T-cell (primary cell): Measurements from ENCODE around the gene HDAC11. TPM values are rescaled to one million over a fixed set of nuclear protein-coding genes. Genes with fewer than 3 reads are reported as not detected.
A peak's percentile ranks its signal among the peaks of the same experiment; 100 is the strongest.
"Not testable (repeated sequence)": the region's sequence is repeated elsewhere in the genome, so short reads cannot be mapped to it uniquely, and the experiment has no call there.

Experiments
- ATAC-seq, 4 experiments: fragments of 200-7000 bp in 3 of 4; fragments of 150-1000 bp in 1 of 4; cut with Tn5 transposase; replicated peaks in 1 of 4; 1 replicate in 3 of 4; 2 replicates in 1 of 4; pipeline ENCODE4 v1.10.0; 2021; ENCODE audit warnings: moderate library complexity in 3 of 4, mild to moderate bottlenecking in 2 of 4, moderate number of reproducible peaks in 1 of 4
- CTCF ChIA-PET, 2 donors: fragments of 300-600 bp; sonication (Branson Sonifier 250); formaldehyde crosslinking; loops; one replicate each; lab custom pipeline; 2022; ENCODE audit warnings: antibody characterized with exemption in 2 of 2; lab: Charles Lee
- POLR2A ChIA-PET, 2 donors: fragments of 300-600 bp; sonication (Branson Sonifier 250); formaldehyde crosslinking; loops; one replicate each; lab custom pipeline; 2022; ENCODE audit warnings: antibody characterized with exemption in 2 of 2; lab: Charles Lee
- DNase-seq, 35 experiments: peaks; one replicate each; pipeline versions ENCODE4 v3.0.0 to v3.0.0-alpha.2; 2013 to 2023
- H3K27ac ChIP-seq: one replicate; pipeline ENCODE4 v1.5.1; 2013; ENCODE audit warnings: low read length
- H3K27me3 ChIP-seq, 2 experiments: replicated peaks in 1 of 2; 1 replicate in 1 of 2; 2 replicates in 1 of 2; pipeline versions ENCODE4 v1.6.1 to v1.7.0; 2013; ENCODE audit warnings: low read length in 1 of 2, mixed read lengths in 1 of 2; ENCODE audit not compliant: control insufficient read depth in 2 of 2, insufficient read depth in 2 of 2; ENCODE audit errors: extremely low read depth in 1 of 2
- H3K36me3 ChIP-seq, 2 donors: 1 replicate in 1 of 2; 2 replicates in 1 of 2; pipeline versions ENCODE4 v1.6.1 to v1.7.0; 2013; ENCODE audit warnings: low read length in 1 of 2; ENCODE audit not compliant: control insufficient read depth in 2 of 2, insufficient read depth in 1 of 2; ENCODE audit errors: extremely low read depth in 1 of 2
- H3K4me1 ChIP-seq, 2 experiments: 1 replicate in 1 of 2; 2 replicates in 1 of 2; pipeline versions ENCODE4 v1.6.1 to v1.7.0; 2013; ENCODE audit warnings: low read length in 2 of 2, mixed read lengths in 1 of 2; ENCODE audit not compliant: insufficient read depth in 2 of 2, control insufficient read depth in 1 of 2; ENCODE audit errors: extremely low read depth in 1 of 2
- H3K4me3 ChIP-seq, 2 donors: 1 replicate in 1 of 2; 2 replicates in 1 of 2; pipeline versions ENCODE4 v1.5.1 to v1.7.0; 2013; ENCODE audit warnings: mild to moderate bottlenecking in 2 of 2, low read length in 1 of 2, moderate library complexity in 1 of 2; ENCODE audit not compliant: control insufficient read depth in 1 of 2; ENCODE audit errors: extremely low read depth in 1 of 2
- H3K9me3 ChIP-seq: 2 replicates; pipeline ENCODE4 v1.7.0; 2013
- H3K27ac Mint-ChIP-seq, 2 donors: one replicate each; pipeline ENCODE4 v1.8.0; 2020 to 2021; ENCODE audit warnings: mild to moderate bottlenecking in 2 of 2, mixed read lengths in 2 of 2
- H3K27me3 Mint-ChIP-seq, 2 donors: one replicate each; pipeline ENCODE4 v1.8.0; 2021 to 2022; ENCODE audit warnings: mixed read lengths in 2 of 2
- H3K36me3 Mint-ChIP-seq: one replicate; pipeline ENCODE4 v1.8.0; 2021; ENCODE audit warnings: mixed read lengths
- H3K4me1 Mint-ChIP-seq, 3 donors: one replicate each; pipeline ENCODE4 v1.8.0; 2020 to 2022; ENCODE audit warnings: mixed read lengths in 3 of 3, mild to moderate bottlenecking in 1 of 3
- H3K4me3 Mint-ChIP-seq, 3 donors: one replicate each; pipeline ENCODE4 v1.8.0; 2020 to 2022; ENCODE audit warnings: mild to moderate bottlenecking in 3 of 3, mixed read lengths in 3 of 3, moderate library complexity in 3 of 3
- H3K9me3 Mint-ChIP-seq, 3 donors: one replicate each; pipeline ENCODE4 v1.8.0; 2020 to 2022; ENCODE audit warnings: mixed read lengths in 3 of 3
- WGBS: methylation state at CpG from one replicate; pipeline ENCODE4 v1.1.5; 2013; ENCODE audit warnings: missing lambda C conversion rate; ENCODE audit not compliant: insufficient coverage; 5-methylcytosine and 5-hydroxymethylcytosine counted together
- total RNA-seq, 35 experiments: library from RNA in 6 of 35; stranded (reverse) in 6 of 35; fragments of 120-200 nt in 1 of 35; gene quantifications; one replicate each; pipeline versions ENCODE4 v1.2.1 to v1.2.4 and lab custom pipeline; 2013 to 2026

HDAC11 gene
- total RNA-seq, 5 donors from 2014 or later (not counting 1 experiment from before 2014, with no cell fraction given) = 5.9 to 10.4 (median 7.9) TPM

DNA sequence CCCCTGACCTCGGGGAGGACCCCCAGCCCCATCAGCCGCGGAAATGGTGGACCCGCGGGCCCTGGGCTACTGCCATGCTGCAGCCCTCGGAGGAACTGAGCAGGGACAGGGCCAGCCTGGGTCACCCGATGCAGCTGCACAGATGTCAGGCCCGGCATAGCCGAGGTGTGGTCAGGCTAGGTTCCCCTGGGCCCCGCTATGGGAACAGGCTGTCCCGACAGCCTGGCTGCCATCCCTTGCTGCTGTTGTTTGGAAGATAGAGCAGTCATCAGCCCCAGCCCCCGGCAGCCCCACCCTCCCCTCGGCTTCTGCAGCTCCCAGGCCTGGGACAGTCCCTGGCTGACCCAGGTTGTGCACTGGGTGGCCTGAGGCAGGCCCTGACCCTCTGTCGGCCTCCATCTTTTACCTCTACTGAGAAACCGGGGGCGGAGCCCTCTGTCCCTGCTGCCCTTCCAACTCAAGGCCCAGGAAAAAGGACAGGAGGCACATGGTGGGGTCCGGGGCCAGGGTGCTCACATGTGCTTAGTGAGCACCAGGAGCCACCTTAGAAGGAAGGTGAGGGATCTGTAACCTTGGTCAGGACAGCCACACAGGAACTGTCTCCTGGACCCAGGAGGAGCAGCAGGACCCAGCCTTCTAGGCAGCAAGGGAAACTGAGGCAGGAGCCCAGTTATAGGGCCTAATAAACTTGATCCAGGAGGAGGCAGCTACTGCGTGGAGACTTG is 37.3 kb downstream of the HDAC11 start:
- Histone ChIP-seq H3K4me1 (no peaks in the 10 kb centered on the region), H3K9me3 (no peaks in the 10 kb centered on the region), H3K36me3 (no peaks in the 10 kb centered on the region), H3K27me3 (peaks cover 0 to 22% of the 10 kb centered on the region in 2 experiments), H3K4me3 (no peak overlapping the region), H3K27ac (no peak overlapping the region)
- no peaks in the 10 kb centered on the region for H3K4me1 Mint-ChIP-seq
- no peaks in the 10 kb centered on the region for H3K36me3 Mint-ChIP-seq
- WGBS = 73% methylated on average over 17 of the region's 18 CpGs
- no peak overlapping the region for H3K27ac Mint-ChIP-seq
- peaks cover 0 to 6% of the 10 kb centered on the region in 2 donors for H3K27me3 Mint-ChIP-seq
- H3K9me3 Mint-ChIP-seq = peaks cover 2 to 8% (median 6%) of the 10 kb centered on the region in 3 donors
- ATAC-seq = peak in 1 of 4 experiments; percentile 17
- H3K4me3 Mint-ChIP-seq = no peak overlapping the region
- ChIA-PET POLR2A (no interaction called here), CTCF (no interaction called here)
- no peak for DNase-seq

DNA sequence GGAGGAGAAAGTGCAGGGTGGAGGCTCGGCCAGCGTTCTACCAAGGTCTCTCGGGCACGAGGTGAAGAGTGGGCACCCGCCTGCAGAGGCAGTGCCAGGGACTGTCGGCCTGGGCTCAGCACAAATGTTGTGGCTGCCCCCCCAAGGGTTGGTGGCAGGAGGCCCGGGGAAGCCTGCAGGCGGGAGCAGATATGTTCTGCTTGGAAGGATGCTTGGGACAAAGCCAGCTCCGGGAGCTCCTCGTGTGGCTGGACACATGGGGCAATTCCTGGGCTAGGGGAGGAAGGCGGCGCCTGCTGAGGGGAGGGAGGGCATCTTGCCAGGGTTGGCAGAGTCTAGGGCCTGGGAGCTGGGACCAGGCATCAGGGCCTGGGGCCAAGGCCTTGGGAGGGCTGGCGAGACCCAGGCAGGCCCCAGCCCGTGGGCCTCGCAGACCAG is 38.4 kb downstream of the HDAC11 start:
- ATAC-seq = no peak
- H3K9me3 ChIP-seq = no peaks in the 10 kb centered on the region
- peaks cover 0 to 22% of the 10 kb centered on the region in 2 experiments for H3K27me3 ChIP-seq
- H3K4me1 ChIP-seq = no peaks in the 10 kb centered on the region
- 86% methylated on average over 13 of the region's 15 CpGs for WGBS
- ChIA-PET CTCF (no interaction called here), POLR2A (no interaction called here)
- H3K36me3 Mint-ChIP-seq = no peaks in the 10 kb centered on the region
- H3K27ac ChIP-seq = no peak overlapping the region
- no peak for DNase-seq
- H3K4me3 ChIP-seq = no peak overlapping the region
- H3K36me3 ChIP-seq = no peaks in the 10 kb centered on the region
- no peaks in the 10 kb centered on the region for H3K4me1 Mint-ChIP-seq
- no peak overlapping the region for H3K27ac Mint-ChIP-seq
- peaks cover 0 to 6% of the 10 kb centered on the region in 2 donors for H3K27me3 Mint-ChIP-seq
- peaks cover 2 to 11% (median 6%) of the 10 kb centered on the region in 3 donors for H3K9me3 Mint-ChIP-seq
- H3K4me3 Mint-ChIP-seq = no peak overlapping the region

DNA sequence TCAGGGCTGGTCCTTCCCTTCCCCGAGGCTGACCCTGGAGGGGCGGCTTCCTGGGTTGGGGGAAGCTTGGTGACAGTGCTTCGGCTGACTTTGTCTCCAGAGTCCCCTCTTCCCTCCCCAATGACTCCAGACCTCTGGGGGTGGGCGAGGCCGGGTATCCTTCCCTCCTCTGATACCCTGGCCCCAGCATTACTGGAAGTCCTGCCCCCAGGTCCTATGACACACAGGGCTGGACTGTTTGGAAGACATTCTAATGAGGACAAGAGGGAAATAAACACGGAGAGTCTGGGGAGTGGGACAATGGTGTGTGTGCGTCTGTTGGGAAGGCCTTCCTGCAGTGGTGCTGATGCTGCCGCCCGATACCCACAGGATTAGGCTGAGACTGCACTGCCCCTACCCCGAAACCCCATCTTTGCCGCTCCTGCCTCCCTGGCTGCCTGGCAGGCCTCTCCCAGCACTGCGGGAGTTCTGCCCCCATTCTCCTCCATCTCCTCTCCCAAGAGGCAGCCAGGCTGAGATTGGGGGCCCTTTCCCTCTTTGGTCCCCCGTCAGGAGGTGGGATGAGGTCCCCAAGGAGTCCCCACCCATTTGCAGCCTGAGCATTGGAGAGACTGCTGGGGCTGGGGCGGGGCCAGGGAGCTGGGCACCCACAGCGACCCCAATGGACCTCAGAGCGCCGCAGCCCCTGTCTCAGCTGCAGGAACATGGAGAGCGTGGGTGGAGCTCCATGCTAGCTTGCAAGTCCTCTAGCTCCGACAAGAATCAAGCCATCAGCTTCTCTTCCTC is 39.1 kb downstream of the HDAC11 start:
- no peak for ATAC-seq
- WGBS = 88% methylated on average over 12 of the region's 19 CpGs
- POLR2A ChIA-PET = no interaction called here

DNA sequence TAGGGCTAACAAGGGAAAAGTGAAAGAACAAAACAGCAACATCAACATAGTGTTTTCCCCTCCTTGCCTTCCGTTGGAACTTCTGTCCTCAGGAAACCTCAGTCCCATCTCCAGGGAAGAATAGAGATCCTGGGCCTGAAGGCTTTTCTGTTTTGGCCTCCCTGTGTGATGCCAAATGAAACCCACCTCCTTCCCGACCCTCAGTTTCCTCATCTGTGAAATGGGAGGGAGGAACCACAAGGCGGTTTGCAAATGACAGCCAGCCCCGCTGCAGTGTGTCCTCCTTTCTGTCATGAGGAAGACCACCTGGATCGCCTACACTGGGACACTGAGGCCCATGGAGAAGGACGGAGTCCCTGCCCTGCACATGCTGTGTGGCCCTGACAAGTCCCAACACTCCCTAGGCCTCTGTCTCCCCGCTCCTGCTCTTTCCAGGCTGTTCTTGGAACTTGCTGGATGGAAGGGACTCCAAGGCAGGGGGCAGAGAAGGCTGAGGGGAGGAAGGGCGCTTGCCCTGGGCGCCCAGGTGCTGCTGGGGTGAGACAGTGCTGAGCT is 40.3 kb downstream of the HDAC11 start:
- no peak overlapping the region for H3K27ac ChIP-seq
- ChIA-PET CTCF (no interaction called here), POLR2A (no interaction called here)
- H3K4me1 Mint-ChIP-seq = no peaks in the 10 kb centered on the region
- H3K9me3 Mint-ChIP-seq = peaks cover 2 to 11% (median 6%) of the 10 kb centered on the region in 3 donors
- 84% methylated on average over 6 of the region's 9 CpGs for WGBS
- peaks cover 0 to 20% of the 10 kb centered on the region in 2 experiments for H3K27me3 ChIP-seq
- no peaks in the 10 kb centered on the region for H3K36me3 ChIP-seq
- ATAC-seq = no peak
- no peak overlapping the region for H3K4me3 Mint-ChIP-seq
- peaks cover 0 to 6% of the 10 kb centered on the region in 2 donors for H3K27me3 Mint-ChIP-seq
- no peak overlapping the region for H3K27ac Mint-ChIP-seq
- H3K36me3 Mint-ChIP-seq = no peaks in the 10 kb centered on the region
- no peak overlapping the region for H3K4me3 ChIP-seq
- H3K4me1 ChIP-seq = no peaks in the 10 kb centered on the region
- no peak for DNase-seq
- H3K9me3 ChIP-seq = no peaks in the 10 kb centered on the region

More for the DNA sequence above, 39.1 kb downstream of the HDAC11 start:
- Mint-ChIP-seq H3K9me3 (peaks cover 2 to 11% (median 6%) of the 10 kb centered on the region in 3 donors), H3K27me3 (peaks cover 0 to 6% of the 10 kb centered on the region in 2 donors), H3K36me3 (no peaks in the 10 kb centered on the region), H3K4me1 (no peaks in the 10 kb centered on the region), H3K4me3 (no peak overlapping the region), H3K27ac (no peak overlapping the region)
- H3K4me3 ChIP-seq = no peak overlapping the region
- H3K4me1 ChIP-seq = no peaks in the 10 kb centered on the region
- no peaks in the 10 kb centered on the region for H3K9me3 ChIP-seq
- DNase-seq = no peak
- no peak overlapping the region for H3K27ac ChIP-seq
- H3K36me3 ChIP-seq = no peaks in the 10 kb centered on the region
- CTCF ChIA-PET = no interaction called here
- H3K27me3 ChIP-seq = peaks cover 0 to 20% of the 10 kb centered on the region in 2 experiments

DNA sequence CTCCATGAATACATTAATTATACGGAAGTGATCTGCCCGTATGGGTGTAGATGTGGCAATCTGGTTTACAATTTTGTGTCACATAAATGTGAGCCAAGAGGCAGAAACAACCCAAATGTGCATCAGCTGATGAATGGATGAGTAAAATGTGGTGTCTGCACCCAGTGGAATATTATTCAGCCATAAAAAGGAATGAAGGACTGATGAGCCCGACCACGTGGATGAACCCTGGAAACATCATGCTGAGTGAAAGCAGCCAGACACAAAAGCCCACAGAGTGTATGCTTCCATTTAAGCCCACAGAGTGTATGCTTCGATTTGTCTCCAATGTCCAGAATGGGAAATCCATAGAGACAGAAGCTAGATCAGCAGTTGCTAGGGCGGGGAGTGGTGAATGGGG is 41.2 kb downstream of the HDAC11 start:
- POLR2A ChIA-PET = no interaction called here
- 23% methylated on average over 3 of the region's 6 CpGs for WGBS
- H3K9me3 ChIP-seq = no peaks in the 10 kb centered on the region
- no peak overlapping the region for H3K27ac ChIP-seq
- CTCF ChIA-PET = no interaction called here
- H3K4me3 ChIP-seq = no peak overlapping the region
- ATAC-seq (no peak), DNase-seq (no peak)
- peaks cover 2 to 11% (median 6%) of the 10 kb centered on the region in 3 donors for H3K9me3 Mint-ChIP-seq
- no peak overlapping the region for H3K27ac Mint-ChIP-seq
- no peaks in the 10 kb centered on the region for H3K4me1 Mint-ChIP-seq
- no peak overlapping the region for H3K4me3 Mint-ChIP-seq
- H3K36me3 ChIP-seq = no peaks in the 10 kb centered on the region
- H3K27me3 Mint-ChIP-seq = peaks cover 0 to 6% of the 10 kb centered on the region in 2 donors
- H3K36me3 Mint-ChIP-seq = no peaks in the 10 kb centered on the region
- H3K4me1 ChIP-seq = no peaks in the 10 kb centered on the region
- H3K27me3 ChIP-seq = peaks cover 0 to 23% of the 10 kb centered on the region in 2 experiments

DNA sequence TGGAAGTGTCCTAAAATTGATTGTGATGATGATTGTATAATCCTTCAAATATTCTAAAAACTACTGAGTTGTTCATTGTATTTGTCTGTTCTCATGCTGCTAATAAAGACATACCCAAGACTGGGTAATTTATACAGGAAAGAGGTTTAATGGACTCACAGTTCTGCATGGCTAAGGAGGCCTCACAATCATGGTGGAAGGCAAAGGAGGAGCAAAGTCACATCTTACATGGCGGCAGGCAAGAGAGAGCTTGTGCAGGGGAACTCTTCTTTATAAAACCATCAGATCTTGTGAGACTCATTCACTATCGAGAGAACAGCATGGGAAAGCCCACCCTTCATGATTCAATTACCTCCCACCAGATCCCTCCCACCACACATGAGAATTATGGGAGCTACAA is 41.6 kb downstream of the HDAC11 start:
- H3K9me3 ChIP-seq, H3K4me3 ChIP-seq, H3K27ac Mint-ChIP-seq, POLR2A ChIA-PET, H3K4me3 Mint-ChIP-seq, H3K27ac ChIP-seq, DNase-seq, H3K36me3 Mint-ChIP-seq, H3K4me1 ChIP-seq, H3K36me3 ChIP-seq, H3K27me3 Mint-ChIP-seq, H3K4me1 Mint-ChIP-seq, ATAC-seq: not testable (repeated sequence)
- WGBS = 100% methylated on average over 1 of the region's 2 CpGs
- peaks cover 2 to 11% (median 6%) of the 10 kb centered on the region in 3 donors for H3K9me3 Mint-ChIP-seq
- CTCF ChIA-PET = interaction anchor here in 1 of 2 donors (0.5 kb wide), 1 partner anchor 32 kb away, joined by 3 read pairs; no protein-coding TSS in a partner anchor
- peaks cover 0 to 27% of the 10 kb centered on the region in 2 experiments for H3K27me3 ChIP-seq
